GM10847 (cell line): ENCODE measurements around the gene PCDHB13.

ENCODE experiments used
- POLR2A ChIP-seq: IDR thresholded peaks from 2 replicates; pipeline ENCODE4 v1.6.1; 2011; ENCODE audit not compliant: insufficient read length; ENCODE audit errors: extremely low read depth

Gene PCDHB13

DNA sequence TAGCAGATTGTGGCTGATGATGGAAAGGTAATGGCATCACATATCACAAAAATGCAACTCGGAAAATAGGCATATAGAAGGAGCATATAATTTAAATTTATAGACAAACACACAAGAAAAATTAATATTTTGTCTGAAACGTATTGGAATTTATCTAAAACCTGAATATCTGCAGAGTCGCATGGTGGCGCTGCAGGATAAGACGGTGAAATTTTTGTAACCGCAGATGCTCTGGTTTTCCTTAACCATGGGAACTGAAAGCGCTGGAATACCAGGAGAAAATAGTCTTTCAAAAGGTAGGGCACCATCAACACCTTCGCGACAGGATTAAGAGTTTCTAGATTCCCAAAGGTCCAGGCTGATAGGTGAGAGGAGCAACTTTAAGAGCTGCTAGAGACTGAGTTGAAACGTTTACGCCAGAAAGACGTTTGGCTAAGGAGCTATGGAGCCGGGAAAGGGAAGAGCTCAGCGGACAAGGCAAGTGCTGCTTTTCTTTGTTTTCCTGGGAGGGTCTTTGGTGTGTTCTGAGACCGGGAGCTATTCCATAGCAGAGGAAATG is 20.5 kb downstream of the PCDHB13 start:
- TF ChIP-seq POLR2A = no peak

DNA sequence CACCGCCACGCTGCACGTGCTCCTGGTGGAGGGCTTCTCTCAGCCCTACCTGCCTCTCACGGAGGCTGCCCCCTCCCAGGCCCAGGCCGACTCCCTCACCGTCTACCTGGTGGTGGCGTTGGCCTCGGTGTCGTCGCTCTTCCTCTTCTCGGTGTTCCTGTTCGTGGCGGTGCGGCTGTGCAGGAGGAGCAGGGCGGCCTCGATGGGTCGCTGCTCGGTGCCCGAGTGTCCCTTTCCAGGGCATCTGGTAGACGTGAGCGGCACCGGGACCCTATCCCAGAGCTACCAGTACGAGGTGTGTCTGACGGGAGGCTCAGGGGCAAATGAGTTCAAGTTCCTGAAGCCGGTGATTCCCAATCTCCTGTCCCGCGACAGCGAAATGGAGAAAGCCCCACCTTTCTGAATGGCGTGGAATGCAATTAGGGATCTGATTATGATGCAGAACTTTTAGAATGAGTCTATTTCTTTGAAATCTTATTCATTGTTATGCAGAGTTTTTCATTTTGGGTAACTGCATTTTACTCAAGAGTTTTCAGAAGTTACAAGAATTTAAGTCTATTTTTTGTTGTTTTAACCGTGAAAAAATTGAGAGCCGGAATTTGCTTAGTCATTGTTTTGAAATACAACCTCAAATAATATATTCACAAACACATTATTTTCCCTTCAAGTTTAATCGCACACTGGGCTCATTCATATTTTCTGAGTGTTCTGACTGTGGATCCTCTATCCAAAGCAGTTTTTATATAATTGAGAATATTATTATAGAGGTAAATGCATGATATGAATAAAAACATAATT is 23.0 kb downstream of the PCDHB13 start:
- TF ChIP-seq POLR2A = no peak

DNA sequence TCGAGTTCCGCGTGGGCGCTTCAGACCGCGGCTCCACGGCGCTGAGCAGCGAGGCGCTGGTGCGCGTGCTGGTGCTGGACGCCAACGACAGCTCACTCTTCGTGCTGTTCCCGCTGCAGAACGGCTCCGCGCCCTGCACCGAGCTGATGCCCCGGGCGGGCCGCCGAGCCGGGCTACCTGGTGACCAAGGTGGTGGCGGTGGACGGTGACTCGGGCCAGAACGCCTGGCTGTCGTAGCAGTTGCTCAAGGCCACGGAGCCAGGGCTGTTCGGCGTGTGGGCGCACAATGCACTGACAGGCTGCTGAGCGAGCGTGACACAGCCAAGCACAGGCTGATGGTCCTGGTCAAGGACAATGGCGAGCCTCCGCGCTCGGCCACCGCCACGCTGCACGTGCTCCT is 27.8 kb downstream of the PCDHB13 start:
- no peak for TF ChIP-seq POLR2A

DNA sequence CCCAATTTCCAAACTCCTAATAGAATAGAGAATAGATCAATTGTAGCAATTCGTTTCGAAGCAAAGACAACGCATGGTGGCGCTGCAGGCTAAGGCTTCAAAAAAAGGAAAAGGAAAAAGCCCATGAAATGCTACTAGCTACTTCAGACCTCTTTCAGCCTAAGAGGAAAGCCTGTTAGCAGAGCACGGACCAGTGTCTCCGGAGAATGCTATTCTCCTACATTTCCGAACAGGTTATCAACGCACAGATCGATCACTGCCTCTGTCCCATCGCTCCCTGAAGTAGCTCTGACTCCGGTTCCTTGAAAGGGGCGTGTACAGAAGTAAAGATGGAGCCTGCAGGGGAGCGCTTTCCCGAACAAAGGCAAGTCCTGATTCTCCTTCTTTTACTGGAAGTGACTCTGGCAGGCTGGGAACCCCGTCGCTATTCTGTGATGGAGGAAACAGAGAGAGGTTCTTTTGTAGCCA is 31.6 kb downstream of the PCDHB13 start, which contains the start of gene PCDHB15:
TSS of gene PCDHB15 (plus strand) at position 146 of the 468 bp plus-strand sequence. CDS start at position 330, 184 bp downstream.
- no peak for TF ChIP-seq POLR2A

DNA sequence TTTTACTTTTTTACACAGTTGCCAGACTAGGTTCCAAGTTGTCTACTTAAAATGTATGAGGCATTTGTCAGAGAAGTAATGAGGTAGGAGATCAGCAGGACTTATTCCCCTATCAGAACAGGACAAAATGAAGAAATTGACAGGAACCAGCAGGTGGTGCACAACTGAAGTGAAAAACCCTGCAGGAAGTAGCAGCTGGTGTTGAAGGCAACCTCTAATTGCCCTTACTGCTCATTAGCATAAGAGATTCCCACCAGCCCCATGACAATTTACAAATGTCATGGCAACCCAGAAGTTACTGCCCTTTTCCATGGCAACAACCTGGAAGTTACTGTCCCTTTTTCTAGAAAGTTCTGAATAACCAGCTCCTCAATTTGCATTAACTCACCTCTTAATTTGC is 36.9 kb downstream of the PCDHB13 start:
- TF ChIP-seq POLR2A = no peak

DNA sequence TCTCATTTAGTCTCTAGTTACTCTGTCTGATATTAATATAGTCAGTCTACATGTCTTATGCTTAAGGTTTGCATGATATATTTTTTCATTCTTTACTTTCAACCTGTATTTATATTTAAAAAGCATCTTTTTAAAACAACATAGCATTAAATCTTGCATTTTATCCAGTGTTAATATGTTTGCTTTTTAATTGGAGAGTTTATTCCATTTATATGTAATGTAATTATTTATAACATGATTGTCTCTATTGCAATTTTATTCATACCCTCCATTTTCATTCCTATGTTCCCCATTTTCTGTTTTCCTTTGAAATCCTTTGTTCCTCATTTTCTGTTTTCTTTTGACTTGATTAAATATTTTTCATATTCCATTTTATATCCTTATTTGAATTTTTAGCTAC is 44.7 kb downstream of the PCDHB13 start:
- no peak for TF ChIP-seq POLR2A

DNA sequence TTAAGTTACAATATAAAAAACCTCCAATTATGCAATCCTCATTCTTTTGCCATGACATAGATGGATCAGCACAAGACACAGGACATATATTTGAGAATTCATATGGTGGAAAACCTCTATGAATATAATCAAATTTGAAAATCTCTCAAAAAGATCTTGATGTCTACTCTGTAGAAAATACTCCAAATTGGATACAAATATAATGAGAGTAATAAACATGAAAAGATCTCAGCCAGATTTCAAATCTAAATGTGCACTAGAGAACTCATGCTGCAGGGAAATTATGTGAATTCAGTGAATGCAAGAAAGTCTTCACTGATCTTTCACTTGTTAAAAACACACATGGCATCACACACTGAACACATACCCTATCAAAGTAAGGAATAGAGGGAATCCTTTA is 45.2 kb downstream of the PCDHB13 start:
- TF ChIP-seq POLR2A = no peak

DNA sequence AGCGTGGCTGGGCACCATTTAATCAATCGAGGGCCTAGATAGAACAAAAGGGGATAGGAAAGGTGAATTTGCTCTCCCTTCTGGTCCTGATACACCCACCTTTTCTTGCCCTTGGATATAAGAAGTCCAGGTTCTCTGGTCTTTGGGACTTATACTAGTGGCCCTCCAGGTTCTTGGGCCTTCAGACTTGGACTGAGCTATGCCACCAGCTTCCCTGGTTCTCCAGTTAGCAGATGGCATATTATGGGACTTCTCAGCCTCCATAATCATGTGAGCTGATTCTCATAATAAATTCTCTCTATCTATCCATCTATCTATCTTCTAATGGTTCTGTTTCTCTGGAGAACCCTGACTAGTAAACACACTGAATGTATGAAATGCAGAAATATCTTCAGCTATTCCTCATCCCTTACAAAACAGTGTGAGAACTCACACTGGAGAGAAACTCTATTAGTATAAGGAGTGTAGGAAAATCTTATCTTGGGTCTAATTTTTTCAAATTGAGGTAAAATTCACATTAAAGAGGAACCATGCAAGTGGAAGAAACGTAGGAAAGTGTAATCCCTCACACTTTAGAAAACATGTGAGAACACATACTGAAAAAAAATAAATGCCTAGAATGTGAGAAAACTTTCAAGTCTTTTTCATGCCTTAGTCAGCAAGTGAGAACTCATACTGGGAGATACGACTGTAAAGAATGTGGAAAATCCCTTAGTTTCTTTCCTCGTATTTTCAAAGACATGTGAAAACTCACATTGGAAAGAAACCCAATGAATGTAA is 46.9 kb downstream of the PCDHB13 start:
- no peak for TF ChIP-seq POLR2A

DNA sequence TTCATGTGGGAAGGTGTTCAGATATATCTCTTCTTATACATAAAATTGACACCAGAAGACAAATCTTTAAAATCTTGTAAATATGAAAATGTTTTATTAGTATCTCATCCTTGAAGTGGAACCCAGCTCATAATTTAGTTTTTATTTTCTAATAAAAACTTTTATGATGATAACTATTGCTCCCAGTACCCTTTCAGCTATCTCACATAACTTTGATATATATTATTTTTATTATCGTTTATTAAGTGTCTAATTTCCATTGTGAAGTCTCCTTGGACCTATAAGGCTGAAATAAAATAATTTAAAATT is 47.5 kb downstream of the PCDHB13 start:
- no peak for TF ChIP-seq POLR2A
